HG02973 (cell line): ENCODE data around the gene ZNF555.
"Not testable (repeated sequence)": the region's sequence is repeated elsewhere in the genome, so short reads cannot be mapped to it uniquely, and the experiment has no call there.

Experiments used
- ATAC-seq: cut with Tn5 transposase; IDR thresholded peaks from one replicate; pipeline ENCODE4 v1.9.1; 2021; ENCODE audit warnings: moderate library complexity; ENCODE audit not compliant: unreplicated experiment

ZNF555 gene

DNA sequence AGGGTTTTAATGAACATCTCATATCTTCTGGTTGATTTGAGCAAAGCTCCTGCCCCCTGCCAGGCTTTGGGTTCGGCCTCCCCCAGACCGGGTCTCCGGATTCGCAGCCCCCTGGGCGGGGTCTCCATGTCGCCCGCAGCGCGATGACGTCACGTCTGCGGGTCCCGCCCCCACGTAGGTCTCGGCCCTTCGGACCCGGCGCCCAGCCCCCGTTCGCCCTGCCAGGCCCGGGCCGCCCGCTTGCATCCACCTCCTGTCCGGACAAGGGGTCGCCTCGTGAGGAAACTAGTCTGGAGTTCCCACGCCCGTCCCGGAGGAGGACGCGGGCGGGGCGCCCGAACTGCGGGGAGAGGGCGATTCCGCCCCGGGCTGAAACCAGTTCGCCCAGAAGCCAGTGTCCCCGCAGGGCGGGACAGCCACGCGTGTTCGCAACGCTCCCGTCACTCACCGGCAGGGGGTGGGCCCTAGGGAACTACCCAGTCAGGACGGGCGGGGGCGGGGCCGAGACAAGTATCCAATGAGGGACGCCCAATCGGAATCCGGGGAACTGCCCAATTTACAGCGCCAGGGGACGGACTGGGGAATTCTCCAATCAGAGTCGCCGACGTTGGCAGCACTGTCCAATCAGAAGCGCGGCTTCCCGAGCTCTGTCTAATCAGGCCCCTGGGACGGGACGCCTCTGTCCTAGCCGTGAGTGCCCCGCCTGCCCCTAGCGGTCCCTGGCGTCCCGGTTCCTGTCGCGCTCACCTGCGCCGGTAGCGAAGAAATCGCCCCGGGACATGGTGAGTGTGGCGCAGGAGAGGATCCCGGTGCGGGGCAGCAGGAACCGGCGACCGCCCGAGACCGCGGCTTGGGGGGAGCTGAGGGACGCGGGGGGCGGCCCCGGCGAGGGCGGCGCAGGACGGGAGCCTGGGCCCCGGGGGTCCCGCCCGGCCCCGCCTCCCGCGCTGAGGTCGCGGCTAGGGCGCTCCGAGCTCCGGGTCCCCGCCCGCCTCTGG, at the start of gene ZNF555:
TSS of gene ZNF555 (plus strand) at position 682 of the 998 bp plus-strand sequence. CDS start at position 780, 98 bp downstream.
- peak; percentile 91 for ATAC-seq

DNA sequence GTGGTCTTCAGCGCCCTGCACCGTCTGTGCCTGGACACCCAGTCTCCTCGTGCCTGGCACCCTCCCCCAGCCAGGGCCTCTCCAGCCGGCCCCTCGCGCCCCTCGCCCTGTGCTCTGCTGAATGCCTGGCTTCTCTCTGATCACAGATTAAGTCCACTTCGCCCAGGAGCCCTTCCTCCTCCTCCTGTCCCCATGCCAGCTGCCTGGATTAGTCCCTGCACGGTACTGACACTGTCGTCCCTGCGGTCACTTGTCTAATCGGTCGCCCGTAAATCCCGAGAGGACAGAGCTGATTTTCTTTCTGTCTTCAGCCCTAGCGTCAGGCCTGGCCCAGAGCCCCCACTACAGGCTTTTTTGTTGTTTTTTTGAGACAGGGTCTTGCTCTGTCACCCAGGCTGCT, 49.4 kb upstream of the ZNF555 start:
- no peak for ATAC-seq

DNA sequence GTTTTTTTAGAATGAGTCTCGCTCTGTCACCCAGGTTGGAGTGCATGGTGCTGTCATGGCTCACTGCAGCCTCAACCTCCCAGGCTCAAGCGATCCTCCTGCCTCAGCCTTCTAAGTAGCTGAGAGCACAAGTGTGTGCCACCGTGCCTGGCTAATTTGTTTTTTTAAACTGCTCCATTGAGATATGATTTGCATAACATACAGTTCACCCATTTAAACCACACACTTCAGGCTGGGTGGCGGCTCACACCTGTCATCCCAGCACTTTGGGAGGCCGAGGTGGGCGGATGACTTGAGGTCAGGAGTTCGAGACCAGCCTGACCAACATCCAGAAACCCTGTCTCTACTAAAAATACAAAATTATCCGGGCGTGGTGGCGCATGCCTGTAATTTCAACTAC, 48.6 kb upstream of the ZNF555 start:
- not testable (repeated sequence) for ATAC-seq

DNA sequence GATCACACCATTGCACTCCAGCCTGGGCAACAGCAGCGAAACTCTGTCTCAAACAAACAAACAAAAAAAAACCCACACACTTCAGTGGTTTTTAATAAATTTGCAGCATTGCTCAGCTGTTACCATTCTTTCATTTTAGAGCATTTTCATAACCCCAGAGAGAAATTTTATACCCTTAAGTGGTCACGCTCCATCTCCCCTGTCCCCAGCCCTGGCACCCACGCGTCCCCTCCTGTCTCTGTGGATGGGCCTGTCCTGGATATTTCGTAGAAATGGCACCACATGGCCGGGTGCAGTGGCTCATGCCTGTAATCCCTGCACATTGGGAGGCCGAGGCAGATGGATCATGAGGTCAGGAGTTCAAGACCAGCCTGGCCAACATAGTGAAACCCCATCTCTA, 48.1 kb upstream of the ZNF555 start:
- no peak for ATAC-seq

DNA sequence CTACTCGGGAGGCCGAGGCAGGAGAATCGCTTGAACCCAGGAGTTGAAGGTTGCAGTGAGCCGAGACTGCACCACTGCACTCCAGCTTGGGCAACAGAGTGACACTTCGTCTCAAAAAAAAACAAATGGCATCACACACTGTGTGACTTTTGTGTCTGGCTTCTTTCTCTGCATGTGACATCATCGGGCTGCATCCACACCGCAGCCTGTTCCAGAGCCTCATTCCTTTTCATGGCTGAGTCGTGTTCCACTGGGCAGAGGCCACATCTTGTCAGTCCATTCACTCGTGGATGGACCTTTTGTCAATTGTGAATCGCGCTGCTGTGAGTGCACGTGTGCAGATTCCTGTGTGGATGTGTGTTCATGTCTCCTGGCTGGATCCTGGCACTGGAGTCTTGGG, 47.7 kb upstream of the ZNF555 start:
- ATAC-seq = no peak

DNA sequence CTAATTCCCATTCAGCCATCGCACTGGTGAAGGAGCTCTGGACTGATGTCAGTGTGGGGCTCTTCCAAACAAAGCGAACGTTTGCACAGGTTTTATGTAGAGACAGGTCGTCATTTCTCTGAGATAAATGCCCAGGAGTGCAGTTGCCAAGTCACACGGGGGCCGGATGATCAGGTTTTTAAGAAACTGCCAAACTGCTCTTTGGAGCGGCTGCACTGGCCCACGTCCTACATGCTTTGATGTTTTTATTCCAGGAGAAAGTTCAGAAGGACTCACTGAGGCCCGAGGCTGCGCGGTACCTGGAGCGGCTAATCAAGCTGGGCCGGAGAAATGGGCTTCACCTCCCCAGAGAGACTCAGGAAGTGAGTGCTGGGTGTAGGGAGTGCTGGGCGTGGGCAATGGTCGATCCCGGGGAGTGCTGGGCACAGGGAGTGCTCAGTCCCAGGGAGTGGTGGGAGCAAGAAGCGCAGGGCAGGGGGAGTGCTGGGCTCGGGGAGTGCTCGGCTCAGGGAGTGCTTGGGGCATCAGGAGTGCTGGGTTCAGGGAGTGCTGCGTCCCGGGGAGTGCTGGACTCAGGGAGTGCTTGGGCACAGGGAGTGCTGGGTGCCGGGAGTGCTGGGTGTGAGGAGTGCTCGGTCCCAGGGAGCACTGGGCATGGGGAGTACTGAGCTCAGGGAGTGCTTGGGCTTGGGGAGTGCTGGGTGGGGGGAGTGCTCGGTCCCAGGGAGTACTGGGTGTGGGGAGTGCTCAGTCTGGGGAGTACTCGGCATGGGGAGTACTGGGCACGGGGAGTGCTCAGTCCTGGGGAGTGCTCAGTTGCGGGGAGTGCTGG, 45.2 kb upstream of the ZNF555 start:
- no peak for ATAC-seq

DNA sequence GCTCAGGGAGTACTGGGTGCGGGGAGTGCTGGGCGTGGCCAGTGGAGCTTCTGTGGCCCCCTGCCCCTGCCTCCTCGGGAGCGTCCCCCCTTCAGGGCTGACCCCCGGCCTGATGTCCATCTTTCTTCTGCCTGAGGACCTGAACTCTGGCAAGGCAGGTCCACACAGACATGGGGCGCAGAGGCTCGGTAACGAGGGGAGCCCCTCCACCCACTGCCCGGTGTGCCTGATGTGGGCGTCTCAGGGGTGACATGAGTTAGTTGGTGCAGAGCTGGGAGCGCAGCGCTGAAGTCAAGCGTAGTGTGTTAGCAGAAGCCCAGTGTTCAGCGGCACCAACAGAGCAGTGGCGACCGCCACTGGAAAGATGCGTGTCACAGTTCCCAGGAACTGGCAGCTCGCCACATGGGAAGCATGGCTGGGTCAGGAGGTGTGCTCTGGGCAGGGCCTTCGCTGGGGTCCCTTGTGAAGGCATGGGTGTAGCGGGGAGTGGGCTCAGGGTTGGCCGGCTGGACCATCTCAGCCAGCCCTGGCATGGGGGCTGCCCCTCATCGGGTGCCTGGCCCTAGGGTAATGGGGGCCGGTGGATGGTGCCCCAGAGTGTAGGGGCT, 44.5 kb upstream of the ZNF555 start:
- no peak for ATAC-seq

DNA sequence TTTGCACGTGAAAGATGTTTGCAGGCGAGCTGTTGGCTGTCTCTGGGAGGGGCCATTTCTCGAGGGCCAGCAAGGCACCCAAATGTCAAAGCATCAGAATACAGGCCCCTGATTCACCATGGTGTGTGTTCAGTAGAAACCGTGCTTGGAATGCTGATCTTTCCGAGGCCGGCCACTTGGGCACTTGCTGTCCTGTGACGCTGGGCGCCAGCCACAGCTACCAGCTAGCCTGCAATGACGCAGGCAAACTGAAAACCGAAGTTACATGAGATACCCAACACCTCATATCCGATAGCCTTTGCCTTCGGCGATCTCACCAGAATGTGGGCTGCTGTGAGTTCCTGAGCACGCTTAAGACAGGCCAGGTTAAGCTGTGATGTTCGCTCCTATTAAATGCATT, 44.0 kb upstream of the ZNF555 start:
- no peak for ATAC-seq

DNA sequence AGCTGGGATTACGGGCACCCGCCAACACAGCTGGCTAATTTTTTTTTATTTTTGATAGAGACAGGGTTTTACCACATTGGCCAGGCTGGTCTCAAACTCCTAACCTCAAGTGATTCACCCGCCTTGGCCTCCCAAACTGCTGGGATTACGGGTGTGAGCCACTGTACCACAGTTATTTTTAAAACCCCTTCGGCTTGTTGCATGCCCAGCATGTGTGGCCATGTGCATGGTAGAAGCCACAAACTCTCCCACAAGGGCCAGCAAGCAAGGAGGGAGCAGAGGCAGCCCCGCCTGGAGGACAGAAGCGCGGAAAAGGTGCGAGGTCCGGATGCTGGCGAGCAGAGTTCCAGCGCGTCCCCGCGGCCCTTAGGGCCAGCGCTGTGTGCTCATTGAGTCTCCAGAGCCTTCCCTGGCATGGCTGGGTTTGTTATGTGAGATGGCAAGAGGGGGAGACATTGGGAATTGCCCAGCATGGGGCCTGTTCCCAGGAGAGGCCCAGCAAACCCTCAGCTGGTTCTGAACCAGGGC, 43.1 kb upstream of the ZNF555 start:
- ATAC-seq = no peak

DNA sequence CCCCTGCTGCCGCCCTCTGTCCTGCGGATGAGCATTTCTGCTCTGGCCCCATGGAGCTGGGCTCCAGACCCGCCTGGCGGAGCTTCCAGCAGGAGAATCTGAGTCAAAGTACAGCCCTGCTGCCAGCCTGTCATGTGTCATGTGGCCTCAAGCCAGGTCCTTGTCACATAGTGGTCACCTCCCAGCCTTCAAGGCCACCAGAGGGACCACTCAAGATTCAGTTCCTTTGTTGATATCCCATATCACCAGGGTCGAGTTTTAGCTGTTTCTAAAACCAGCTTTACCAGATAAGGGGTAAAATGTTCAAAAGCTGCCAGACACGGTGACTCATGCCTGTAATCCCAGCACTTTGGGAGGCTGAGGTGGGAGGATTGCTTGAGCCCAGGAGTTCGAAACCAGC, 42.5 kb upstream of the ZNF555 start:
- ATAC-seq = no peak

DNA sequence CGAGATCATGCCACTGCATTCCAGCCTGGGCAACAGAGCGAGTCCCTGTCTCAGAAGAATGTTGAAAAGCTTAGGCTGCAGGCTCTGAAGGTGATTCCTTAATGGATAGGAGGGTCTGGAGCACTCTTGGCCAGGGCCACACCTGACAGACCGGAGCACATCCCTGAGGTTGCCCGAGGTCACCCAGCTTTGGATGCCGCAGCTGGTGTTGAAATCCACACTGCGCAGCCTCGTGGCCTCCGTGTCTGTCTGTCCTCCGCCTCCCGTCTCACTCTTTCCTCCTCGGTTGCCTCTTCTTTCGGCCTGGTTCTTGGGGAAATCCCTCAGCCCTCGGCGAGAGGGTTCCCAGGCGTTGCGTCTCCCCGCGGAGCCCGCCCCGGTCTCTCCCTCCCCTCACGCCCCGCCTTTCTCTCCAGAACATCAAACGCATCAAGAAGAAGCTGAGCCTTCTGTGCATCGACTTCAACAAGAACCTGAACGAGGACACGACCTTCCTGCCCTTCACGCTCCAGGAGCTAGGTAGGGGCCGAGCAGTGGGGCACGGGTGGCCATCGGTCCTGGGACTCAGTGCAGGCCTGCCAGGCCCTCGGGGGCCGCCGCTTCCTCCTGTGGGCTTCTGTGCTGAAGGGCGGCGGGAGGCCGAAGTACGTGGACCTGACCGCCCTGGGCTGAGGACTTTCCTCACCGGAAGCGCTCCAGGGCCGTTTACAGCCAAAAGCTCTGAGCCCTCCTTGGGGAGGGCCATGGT, 41.8 kb upstream of the ZNF555 start:
- no peak for ATAC-seq

DNA sequence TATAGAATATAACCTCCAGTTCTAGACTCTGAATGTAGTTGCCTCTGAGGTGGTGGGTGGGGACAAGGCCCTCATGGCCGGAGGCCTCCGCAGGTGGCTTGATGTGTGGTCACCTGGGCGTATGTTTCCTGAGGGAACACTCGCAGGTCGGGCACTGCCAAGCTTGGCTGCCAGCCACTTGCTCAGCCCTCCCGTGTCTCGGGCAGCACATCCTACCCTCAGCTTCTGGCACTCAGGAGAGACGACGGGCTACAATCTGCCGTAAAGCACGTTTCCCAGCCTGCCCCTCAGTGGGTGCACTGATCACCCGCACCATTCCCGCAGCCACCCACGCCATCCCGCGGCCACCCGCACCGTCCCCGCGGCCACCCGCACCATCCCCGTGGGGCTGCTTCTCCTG, 40.8 kb upstream of the ZNF555 start:
- no peak for ATAC-seq

DNA sequence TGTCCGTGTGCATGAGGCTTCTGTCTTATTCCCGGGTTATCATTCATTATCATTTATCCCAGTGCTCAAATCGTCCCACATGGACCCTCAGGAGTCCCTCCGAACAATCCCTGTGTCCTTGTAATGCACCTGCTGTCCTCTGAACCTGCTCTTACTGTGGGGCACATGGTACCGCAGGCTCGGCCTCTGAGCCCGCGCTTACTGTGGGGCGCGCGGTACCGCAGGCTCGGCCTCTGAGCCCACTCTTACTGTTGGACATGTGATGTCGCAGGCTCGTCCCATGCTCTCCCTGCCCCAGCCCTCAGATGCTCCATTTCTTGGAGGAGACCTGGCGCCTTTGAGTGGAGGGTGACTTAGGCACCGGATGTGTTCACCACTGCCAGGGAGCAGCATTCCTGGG, 38.4 kb upstream of the ZNF555 start:
- ATAC-seq = no peak

DNA sequence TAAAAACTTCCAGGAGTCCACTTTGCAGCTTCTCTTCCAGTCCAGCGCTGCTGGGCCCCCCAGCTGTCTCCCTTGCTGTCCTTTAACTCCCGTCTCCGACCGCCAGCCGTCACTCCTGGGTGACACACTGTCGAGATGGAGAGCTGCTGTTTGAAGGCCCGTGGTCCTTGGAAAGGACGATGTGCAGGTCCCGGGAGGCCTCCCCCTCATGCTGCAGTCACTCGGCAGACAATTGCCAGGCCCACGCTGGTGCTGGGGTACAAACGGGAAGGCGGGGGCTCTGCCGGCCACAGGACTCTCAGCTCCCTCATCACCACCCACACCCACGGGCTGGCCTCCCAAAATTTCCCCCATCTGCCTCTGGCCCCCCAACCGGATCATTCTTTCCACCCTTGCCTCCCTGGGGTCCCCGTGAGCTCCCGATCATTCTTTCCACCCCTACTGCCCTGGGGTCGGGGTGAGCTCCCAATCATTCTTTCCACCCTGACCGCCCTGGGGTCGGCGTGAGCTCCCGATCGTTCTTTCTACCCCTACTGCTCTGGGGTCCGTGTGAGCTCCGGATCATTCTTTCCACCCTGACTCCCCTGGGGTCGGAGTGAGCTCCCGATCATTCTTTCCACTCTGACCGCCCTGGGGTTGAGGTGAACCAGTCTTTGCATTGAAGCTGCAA, 37.7 kb upstream of the ZNF555 start:
- ATAC-seq = no peak

DNA sequence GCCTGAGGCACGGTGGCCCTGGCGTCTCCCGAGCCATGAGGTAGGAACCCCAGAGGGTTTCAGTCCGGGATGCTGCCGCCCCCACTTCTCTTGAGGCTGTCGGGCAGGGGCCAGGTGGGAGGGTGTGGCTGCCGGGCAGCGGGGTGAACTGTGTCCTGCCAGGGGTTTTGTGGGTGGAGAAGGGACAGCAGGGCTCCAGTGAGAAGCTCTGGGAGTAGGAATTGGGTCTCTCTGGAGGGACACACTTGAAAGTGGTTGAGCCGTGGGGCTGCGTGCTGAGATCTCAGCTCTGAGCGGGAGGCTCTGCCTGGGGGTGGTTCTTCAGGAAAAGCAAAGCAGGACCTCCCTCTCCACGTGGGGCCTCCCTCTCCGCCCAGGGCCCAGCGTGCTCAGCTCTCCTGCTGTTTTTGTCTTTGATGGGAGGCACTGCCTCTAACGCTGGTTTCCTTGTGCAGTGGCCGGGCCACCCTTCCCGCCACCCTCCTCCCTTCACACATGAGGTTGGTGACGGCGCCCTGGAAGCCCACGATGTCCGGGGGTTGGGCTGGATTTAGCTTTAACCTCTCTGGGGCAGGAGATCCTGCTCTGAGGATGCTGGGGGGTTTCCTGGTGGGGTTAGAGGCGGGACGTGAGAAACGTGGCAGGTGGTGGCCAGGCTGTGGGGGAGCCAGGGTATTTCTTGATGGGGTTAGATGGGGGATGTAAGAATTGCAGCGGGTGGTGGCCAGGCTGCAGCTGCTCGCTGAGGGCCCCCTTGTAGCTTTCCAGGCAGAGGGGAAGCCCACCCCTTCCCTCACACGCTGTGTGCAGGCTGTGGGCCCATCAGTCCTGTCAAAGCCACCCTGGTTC, 36.9 kb upstream of the ZNF555 start:
- ATAC-seq = no peak

DNA sequence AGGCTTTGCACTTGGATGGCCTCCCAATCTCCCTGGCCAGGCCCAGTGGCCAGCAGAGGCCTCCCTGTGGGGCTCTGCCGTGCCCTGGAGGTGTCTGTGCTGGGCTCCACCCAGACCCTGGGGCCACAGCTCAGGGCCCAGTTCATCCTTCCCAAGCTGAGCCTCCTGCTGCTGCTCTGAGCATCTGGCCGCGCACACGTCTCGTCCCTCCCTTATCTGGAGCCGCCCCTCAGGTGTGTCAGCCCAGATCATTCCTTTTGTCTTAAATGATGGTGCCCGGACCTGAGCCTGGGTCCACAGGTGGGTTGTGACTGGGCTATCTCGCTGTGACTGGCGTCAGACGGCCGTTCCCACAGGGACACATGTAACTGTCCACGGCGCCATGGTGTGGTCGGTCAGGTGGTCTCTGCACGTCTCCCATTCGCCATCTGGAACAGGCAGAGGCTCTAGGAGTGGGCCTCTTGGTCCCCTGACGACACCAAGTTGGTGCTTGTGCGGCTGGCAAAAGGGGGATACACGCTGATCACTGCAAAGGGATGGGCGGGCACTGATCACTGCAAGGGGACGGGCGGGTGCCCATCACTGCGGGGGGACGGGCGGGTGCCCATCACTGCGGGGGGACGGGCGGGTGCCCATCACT, 35.9 kb upstream of the ZNF555 start:
- ATAC-seq = no peak

DNA sequence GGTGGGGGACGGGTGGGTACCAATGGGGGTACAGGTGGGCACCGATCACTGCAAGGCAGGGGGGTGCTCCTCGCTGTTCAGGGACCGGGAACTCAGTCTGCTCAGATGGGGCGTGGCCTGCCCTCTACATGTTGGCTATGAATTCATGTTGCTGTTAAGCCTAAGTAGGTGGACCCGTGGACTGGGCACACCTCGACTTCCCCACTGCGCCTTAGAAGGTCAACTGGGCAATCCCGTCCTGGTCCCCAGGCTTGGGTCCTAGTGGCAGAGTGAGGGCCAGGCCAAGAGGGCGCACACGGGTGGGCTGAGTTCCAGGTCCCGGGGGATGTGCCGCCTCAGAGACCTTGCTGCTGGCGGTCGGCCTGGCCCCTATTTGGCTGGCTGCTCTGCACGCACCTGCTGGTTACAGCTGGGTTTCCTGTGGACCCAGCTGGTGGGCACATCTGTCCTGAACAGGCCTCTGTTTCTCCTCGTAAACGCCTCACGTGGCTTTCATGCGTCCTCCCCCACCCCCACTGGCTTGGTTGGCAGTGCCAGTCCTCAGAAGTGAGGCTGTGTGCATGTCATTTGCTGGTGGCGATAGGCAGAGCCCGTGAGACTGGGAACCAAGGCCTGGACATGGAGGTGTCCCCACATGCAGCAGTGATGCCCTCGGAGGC, 35.2 kb upstream of the ZNF555 start:
- no peak for ATAC-seq
